Peyer's patch (tissue), 4 donors: Measurements from ENCODE around the gene SPARCL1. TPM values are rescaled to one million over a fixed set of nuclear protein-coding genes. Genes with fewer than 3 reads are reported as not detected.
"Not testable (repeated sequence)": the region's sequence is repeated elsewhere in the genome, so short reads cannot be mapped to it uniquely, and the experiment has no call there.

ENCODE experiments used
- DNase-seq, 3 donors: peaks; one replicate each; pipeline ENCODE4 v3.0.0-alpha.2; 2017 to 2019
- H3K27ac ChIP-seq, 4 donors: fragments of 200-600 bp; sonication (generic); one replicate each; pipeline ENCODE4 v1.5.1; 2016 to 2019
- H3K27me3 ChIP-seq, 2 donors: fragments of 200-600 bp; sonication (generic); one replicate each; pipeline ENCODE4 v1.5.1; 2019
- H3K36me3 ChIP-seq, 3 donors: fragments of 200-600 bp; sonication (generic); one replicate each; pipeline ENCODE4 v1.5.1; 2016 to 2019
- H3K4me1 ChIP-seq, 4 donors: fragments of 200-600 bp; sonication (generic); one replicate each; pipeline ENCODE4 v1.5.1; 2016 to 2019
- H3K4me3 ChIP-seq, 4 donors: fragments of 200-600 bp; sonication (generic); 1 replicate in 3 of 4; 2 replicates in 1 of 4; pipeline ENCODE4 v1.5.1; 2016 to 2019; ENCODE audit warnings: mild to moderate bottlenecking in 1 of 4
- H3K9me3 ChIP-seq, 4 donors: fragments of 200-600 bp; sonication (generic); one replicate each; pipeline ENCODE4 v1.5.1; 2016 to 2019; ENCODE audit warnings: mild to moderate bottlenecking in 1 of 4
- POLR2A ChIP-seq, 2 donors: fragments of 450-650 bp; IDR thresholded peaks; one replicate each; pipeline ENCODE4 v1.5.1; 2017; ENCODE audit warnings: antibody characterized with exemption in 2 of 2, mild to moderate bottlenecking in 2 of 2, moderate library complexity in 2 of 2
- total RNA-seq, 4 donors: library from RNA; depleted of rRNA; stranded (reverse); fragments of >200 nt; gene quantifications; one replicate each; pipeline ENCODE4 v1.1.0, GENCODE V29; 2016
- TF ChIP-seq, protein P1 (sequence below), 6 experiments: fragments of 450-650 bp in 4 of 6; fragments of 200-600 bp in 2 of 6; sonication (generic) in 1 of 6; IDR thresholded peaks; one replicate each; pipeline ENCODE4 v1.5.1; 2017 to 2019; ENCODE audit warnings: antibody characterized with exemption in 6 of 6, mild to moderate bottlenecking in 3 of 6, moderate library complexity in 1 of 6

SPARCL1 gene
- total RNA-seq, 4 donors from 2014 or later: 37.1 to 120 (median 117) TPM

DNA sequence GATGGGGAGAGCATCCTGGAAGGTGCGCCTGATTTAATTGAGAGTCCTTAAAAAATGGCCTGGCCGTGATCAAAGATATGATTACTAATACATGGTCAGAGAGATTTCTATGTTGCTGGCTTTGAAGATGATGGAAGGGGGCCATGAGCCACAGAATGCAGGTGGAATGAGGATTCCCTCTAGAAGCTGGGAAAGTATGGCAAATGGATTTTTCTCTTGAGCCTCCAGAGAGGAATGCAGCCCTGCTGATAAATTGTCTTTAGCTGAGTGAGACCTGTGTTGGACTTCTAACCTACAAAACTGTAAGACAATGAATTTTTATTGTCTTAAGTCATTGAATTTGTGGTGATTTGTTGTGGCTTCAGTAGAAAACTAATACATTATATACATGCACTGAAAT, 99.1 kb downstream of the SPARCL1 start:
- Histone ChIP-seq H3K27ac (no peak overlapping the region), H3K9me3 (no peaks in the 10 kb centered on the region), H3K27me3 (no peaks in the 10 kb centered on the region), H3K36me3 (no peaks in the 10 kb centered on the region), H3K4me1 (peaks cover 0 to 11% (median 0%) of the 10 kb centered on the region in 4 donors), H3K4me3 (no peak overlapping the region)
- TF ChIP-seq, protein P1, sequence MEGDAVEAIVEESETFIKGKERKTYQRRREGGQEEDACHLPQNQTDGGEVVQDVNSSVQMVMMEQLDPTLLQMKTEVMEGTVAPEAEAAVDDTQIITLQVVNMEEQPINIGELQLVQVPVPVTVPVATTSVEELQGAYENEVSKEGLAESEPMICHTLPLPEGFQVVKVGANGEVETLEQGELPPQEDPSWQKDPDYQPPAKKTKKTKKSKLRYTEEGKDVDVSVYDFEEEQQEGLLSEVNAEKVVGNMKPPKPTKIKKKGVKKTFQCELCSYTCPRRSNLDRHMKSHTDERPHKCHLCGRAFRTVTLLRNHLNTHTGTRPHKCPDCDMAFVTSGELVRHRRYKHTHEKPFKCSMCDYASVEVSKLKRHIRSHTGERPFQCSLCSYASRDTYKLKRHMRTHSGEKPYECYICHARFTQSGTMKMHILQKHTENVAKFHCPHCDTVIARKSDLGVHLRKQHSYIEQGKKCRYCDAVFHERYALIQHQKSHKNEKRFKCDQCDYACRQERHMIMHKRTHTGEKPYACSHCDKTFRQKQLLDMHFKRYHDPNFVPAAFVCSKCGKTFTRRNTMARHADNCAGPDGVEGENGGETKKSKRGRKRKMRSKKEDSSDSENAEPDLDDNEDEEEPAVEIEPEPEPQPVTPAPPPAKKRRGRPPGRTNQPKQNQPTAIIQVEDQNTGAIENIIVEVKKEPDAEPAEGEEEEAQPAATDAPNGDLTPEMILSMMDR (IDR thresholded peaks at IDR 0.05): no peak
- TF ChIP-seq POLR2A (IDR thresholded peaks at IDR 0.05): no peak
- no peak for DNase-seq

- Histone ChIP-seq H3K4me1 (peaks cover 0 to 22% (median under 1%) of the 10 kb centered on the region in 4 donors), H3K36me3 (no peaks in the 10 kb centered on the region), H3K4me3 (no peak overlapping the region), H3K9me3 (no peaks in the 10 kb centered on the region), H3K27me3 (no peaks in the 10 kb centered on the region), H3K27ac (no peak overlapping the region)
- no peak for DNase-seq
- TF ChIP-seq, protein P1 (IDR thresholded peaks at IDR 0.05): no peak
- no peak for TF ChIP-seq POLR2A (IDR thresholded peaks at IDR 0.05)
These were observed 100.2 kb downstream of the SPARCL1 start for GRCh38 chr4:87428979-87429378.

GRCh38 chr4:87427518-87427868, 101.7 kb downstream of the SPARCL1 start:
- H3K9me3 ChIP-seq: no peaks in the 10 kb centered on the region
- TF ChIP-seq, protein P1 (IDR thresholded peaks at IDR 0.05): no peak
- TF ChIP-seq POLR2A (IDR thresholded peaks at IDR 0.05): no peak
- H3K36me3 ChIP-seq: no peaks in the 10 kb centered on the region
- H3K4me3 ChIP-seq: no peak overlapping the region
- no peaks in the 10 kb centered on the region for H3K27me3 ChIP-seq
- H3K4me1 ChIP-seq: peaks cover 0 to 29% (median 5%) of the 10 kb centered on the region in 4 donors
- no peak for DNase-seq
- no peak overlapping the region for H3K27ac ChIP-seq

DNA sequence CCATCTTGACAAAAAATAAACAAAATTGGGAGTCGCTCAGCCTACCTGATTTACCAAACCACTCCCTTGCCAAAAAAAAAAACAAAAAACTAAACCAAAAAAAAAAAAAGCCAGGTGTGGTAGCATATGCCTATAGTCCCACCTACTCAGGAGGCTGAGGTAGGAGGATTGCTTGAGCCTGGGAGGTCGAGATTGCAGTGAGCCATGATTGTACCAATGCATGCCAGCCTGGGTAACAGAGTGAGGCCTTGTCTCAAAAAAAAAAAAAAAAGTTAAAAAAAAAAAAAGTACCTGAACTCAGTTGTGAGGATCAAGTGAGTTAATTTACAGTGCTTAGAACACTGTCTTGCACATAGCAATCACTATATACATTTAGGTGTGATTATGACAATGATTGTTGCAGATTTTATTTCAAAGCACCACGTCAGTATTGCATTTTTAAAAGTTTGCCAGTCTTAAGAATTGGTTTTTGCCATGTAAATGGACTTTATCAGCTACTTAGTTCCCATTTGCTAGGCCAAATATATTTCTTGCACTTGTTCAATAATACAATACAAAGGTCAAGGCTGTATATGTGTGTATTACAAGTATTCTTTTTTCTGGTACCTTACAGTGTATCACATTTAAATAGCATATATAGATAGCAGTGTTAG, 102.2 kb downstream of the SPARCL1 start:
- TF ChIP-seq, protein P1 (IDR thresholded peaks at IDR 0.05): no peak
- TF ChIP-seq POLR2A (IDR thresholded peaks at IDR 0.05): no peak
- no peak for DNase-seq
- peaks cover 0 to 29% (median 6%) of the 10 kb centered on the region in 4 donors for H3K4me1 ChIP-seq
- no peaks in the 10 kb centered on the region for H3K27me3 ChIP-seq
- H3K9me3 ChIP-seq: no peaks in the 10 kb centered on the region
- no peak overlapping the region for H3K4me3 ChIP-seq
- H3K36me3 ChIP-seq: no peaks in the 10 kb centered on the region
- no peak overlapping the region for H3K27ac ChIP-seq

GRCh38 chr4:87425711-87426110, 103.5 kb downstream of the SPARCL1 start:
- Histone ChIP-seq H3K4me3 (no peak overlapping the region), H3K27ac (no peak overlapping the region), H3K27me3 (no peaks in the 10 kb centered on the region), H3K36me3 (no peaks in the 10 kb centered on the region), H3K9me3 (no peaks in the 10 kb centered on the region), H3K4me1 (peaks cover 0 to 39% (median 13%) of the 10 kb centered on the region in 4 donors)
- no peak for DNase-seq
- TF ChIP-seq, protein P1 (IDR thresholded peaks at IDR 0.05): no peak
- TF ChIP-seq POLR2A (IDR thresholded peaks at IDR 0.05): no peak

GRCh38 chr4:87424099-87424543, 105.1 kb downstream of the SPARCL1 start:
- H3K4me1 ChIP-seq: peaks cover 0 to 49% (median 13%) of the 10 kb centered on the region in 4 donors

More at GRCh38 chr4:87424099-87424543, 105.1 kb downstream of the SPARCL1 start:
- H3K36me3 ChIP-seq, H3K27me3 ChIP-seq, H3K9me3 ChIP-seq, DNase-seq: not testable (repeated sequence)
- Histone ChIP-seq H3K27ac (peak overlapping the region in 1 of 4 donors; percentile 35), H3K4me3 (peak overlapping the region in 2 of 4 donors; percentile 55 to 70)

Other genes starting within 250 kb of the SPARCL1 start
- gene HSD17B13, start 206.5 kb downstream of the SPARCL1 start, total RNA-seq: 1 to 10 TPM in 2 of 4 donors, under 1 TPM in 1, not detected in 1; 0.70 to 4.0 (median 1.6) TPM
- 100 to 1,000 TPM in 3 of 4 donors, 10 to 100 TPM in 1; 81.7 to 873 (median 330) TPM for gene HSD17B11, start 138.2 kb downstream of the SPARCL1 start, total RNA-seq
- gene NUDT9, start 106.8 kb downstream of the SPARCL1 start, total RNA-seq: 10 to 100 TPM; 11.6 to 47.1 (median 37.8) TPM
- not detected for gene DSPP, start 79.2 kb upstream of the SPARCL1 start, total RNA-seq
- gene DMP1, start 120.9 kb upstream of the SPARCL1 start, total RNA-seq: not detected